ENCODE data around the gene IL12RB1. TPM values are rescaled to one million over a fixed set of nuclear protein-coding genes. Genes with fewer than 3 reads are reported as not detected.

Gene IL12RB1
- total RNA-seq, 4 donors from 2014 or later: 1.1 to 2.3 (median 1.9) TPM

GRCh38 chr19:18083929-18084684 is 2.6 kb downstream of the IL12RB1 start:
- no peak overlapping the region for H3K4me3 ChIP-seq
- DNase-seq: no peak
- TF ChIP-seq POLR2A (IDR thresholded peaks at IDR 0.05): no peak
- TF ChIP-seq, protein P1, sequence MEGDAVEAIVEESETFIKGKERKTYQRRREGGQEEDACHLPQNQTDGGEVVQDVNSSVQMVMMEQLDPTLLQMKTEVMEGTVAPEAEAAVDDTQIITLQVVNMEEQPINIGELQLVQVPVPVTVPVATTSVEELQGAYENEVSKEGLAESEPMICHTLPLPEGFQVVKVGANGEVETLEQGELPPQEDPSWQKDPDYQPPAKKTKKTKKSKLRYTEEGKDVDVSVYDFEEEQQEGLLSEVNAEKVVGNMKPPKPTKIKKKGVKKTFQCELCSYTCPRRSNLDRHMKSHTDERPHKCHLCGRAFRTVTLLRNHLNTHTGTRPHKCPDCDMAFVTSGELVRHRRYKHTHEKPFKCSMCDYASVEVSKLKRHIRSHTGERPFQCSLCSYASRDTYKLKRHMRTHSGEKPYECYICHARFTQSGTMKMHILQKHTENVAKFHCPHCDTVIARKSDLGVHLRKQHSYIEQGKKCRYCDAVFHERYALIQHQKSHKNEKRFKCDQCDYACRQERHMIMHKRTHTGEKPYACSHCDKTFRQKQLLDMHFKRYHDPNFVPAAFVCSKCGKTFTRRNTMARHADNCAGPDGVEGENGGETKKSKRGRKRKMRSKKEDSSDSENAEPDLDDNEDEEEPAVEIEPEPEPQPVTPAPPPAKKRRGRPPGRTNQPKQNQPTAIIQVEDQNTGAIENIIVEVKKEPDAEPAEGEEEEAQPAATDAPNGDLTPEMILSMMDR (IDR thresholded peaks at IDR 0.05): no peak
- peaks cover 0 to 11% (median 0%) of the 10 kb centered on the region in 4 donors for H3K27me3 ChIP-seq
- H3K27ac ChIP-seq: no peak overlapping the region
- no peaks in the 10 kb centered on the region for H3K9me3 ChIP-seq
- WGBS, 2 donors: 77 to 87% methylated on average over 8 of the region's 8 CpGs
- intact Hi-C loops (cut with DNase I): no loop called here
- no peaks in the 10 kb centered on the region for H3K36me3 ChIP-seq
- H3K4me1 ChIP-seq: peaks cover 0 to 10% (median 6%) of the 10 kb centered on the region in 3 donors

- no peaks in the 10 kb centered on the region for H3K4me1 ChIP-seq
- no peak overlapping the region for H3K27ac ChIP-seq
- no peak overlapping the region for H3K4me3 ChIP-seq
- intact Hi-C loops (cut with DNase I): no loop called here
- H3K36me3 ChIP-seq: no peaks in the 10 kb centered on the region
- WGBS, 2 donors: 56 to 85% methylated on average over 3 to 7 of the region's 9 CpGs
- no peaks in the 10 kb centered on the region for H3K27me3 ChIP-seq
- H3K9me3 ChIP-seq: no peaks in the 10 kb centered on the region
- no peak for DNase-seq
- TF ChIP-seq, protein P1 (IDR thresholded peaks at IDR 0.05): peak in 1 of 6 experiments; percentile 11
- TF ChIP-seq POLR2A (IDR thresholded peaks at IDR 0.05): no peak
Measured at GRCh38 chr19:18074192-18074591, 12.5 kb downstream of the IL12RB1 start.

DNA sequence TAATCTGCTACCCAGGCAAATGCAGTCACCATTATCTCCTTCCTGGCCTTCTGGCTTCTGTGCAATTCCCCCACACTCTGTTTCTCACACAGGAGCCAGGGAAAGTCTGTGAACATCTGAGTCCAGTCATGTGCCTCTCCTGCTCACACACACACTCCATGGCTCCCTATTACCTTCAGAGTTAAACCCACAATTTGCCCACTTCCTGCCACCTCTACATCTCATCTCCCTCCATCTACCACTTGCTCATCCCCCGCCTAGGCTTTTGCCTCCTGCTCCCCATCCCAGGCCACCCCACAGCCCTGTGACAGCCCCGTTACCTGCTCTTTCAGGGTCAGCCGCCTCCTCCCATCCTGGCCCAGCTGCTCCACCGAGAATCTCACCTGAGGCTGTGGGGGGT is 13.5 kb downstream of the IL12RB1 start:
- DNase-seq: no peak
- intact Hi-C loops (cut with DNase I): no loop called here
- no peaks in the 10 kb centered on the region for H3K36me3 ChIP-seq
- H3K4me3 ChIP-seq: no peak overlapping the region
- H3K9me3 ChIP-seq: no peaks in the 10 kb centered on the region
- no peaks in the 10 kb centered on the region for H3K4me1 ChIP-seq
- TF ChIP-seq, protein P1 (IDR thresholded peaks at IDR 0.05): no peak
- TF ChIP-seq POLR2A (IDR thresholded peaks at IDR 0.05): no peak
- no peak overlapping the region for H3K27ac ChIP-seq
- H3K27me3 ChIP-seq: no peaks in the 10 kb centered on the region
- 67 to 77% methylated on average over 4 of the region's 4 CpGs for WGBS, 2 donors

GRCh38 chr19:18072335-18072734 is 14.4 kb downstream of the IL12RB1 start:
- H3K27me3 ChIP-seq: no peaks in the 10 kb centered on the region
- H3K4me3 ChIP-seq: no peak overlapping the region
- no peak overlapping the region for H3K27ac ChIP-seq
- DNase-seq: no peak
- no peak for TF ChIP-seq POLR2A (IDR thresholded peaks at IDR 0.05)
- TF ChIP-seq, protein P1 (IDR thresholded peaks at IDR 0.05): no peak
- no peaks in the 10 kb centered on the region for H3K4me1 ChIP-seq
- WGBS, 2 donors: 83 to 96% methylated on average over 6 of the region's 6 CpGs
- no peaks in the 10 kb centered on the region for H3K9me3 ChIP-seq
- intact Hi-C loops (cut with DNase I): no loop called here
- no peaks in the 10 kb centered on the region for H3K36me3 ChIP-seq

DNA sequence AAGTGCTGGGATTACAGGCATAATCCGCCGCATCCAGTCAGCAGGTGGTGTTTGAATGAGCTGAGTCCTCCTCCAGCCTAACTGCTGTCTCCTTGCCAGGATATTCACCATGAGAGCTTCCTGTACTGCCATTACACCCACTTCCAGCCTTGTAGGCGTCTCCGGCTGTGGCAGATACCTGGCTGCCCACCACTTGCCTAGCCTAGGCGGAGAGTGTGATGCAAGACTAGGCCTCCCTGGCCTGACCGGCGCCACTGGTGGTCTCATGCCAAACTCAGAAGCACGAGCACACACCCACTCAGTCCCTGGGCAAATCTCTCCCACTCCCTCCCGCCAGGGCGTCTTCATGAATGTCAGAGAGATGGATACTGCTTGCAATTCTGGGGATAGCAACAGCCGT is 16.6 kb downstream of the IL12RB1 start:
- no peak for DNase-seq
- TF ChIP-seq, protein P1 (IDR thresholded peaks at IDR 0.05): no peak
- no peak for TF ChIP-seq POLR2A (IDR thresholded peaks at IDR 0.05)
- H3K36me3 ChIP-seq: no peaks in the 10 kb centered on the region
- WGBS, 2 donors: 50 to 55% methylated on average over 1 to 8 of the region's 11 CpGs
- H3K9me3 ChIP-seq: no peaks in the 10 kb centered on the region
- no peak overlapping the region for H3K27ac ChIP-seq
- H3K4me3 ChIP-seq: no peak overlapping the region
- no peaks in the 10 kb centered on the region for H3K27me3 ChIP-seq
- intact Hi-C loops (cut with DNase I): no loop called here
- H3K4me1 ChIP-seq: no peaks in the 10 kb centered on the region
